Measurements from ENCODE around the gene SEPTIN5. TPM values are rescaled to one million over a fixed set of nuclear protein-coding genes. Genes with fewer than 3 reads are reported as not detected.

The SEPTIN5 gene
- total and polyA plus RNA-seq, 9 of the 15 experiments (the other 6 are each of a cell fraction or from before 2014, with no cell fraction given): 0.03 to 195 (median 119) TPM

- TF ChIP-seq STAT6 (CRISPR knock-in tag; IDR thresholded peaks at IDR 0.05) (peak; percentile 91; the same call in 1 of the 2 replicates), TAF1 (IDR thresholded peaks at IDR 0.05; ENCODE audit: control insufficient read depth, extremely low read depth, insufficient read depth, low read length, severe bottlenecking) (no peak), THAP12 (CRISPR knock-in tag; IDR thresholded peaks at IDR 0.05) (peak; percentile 55; the same call in 1 of the 2 replicates), MAFK (IDR thresholded peaks at IDR 0.05; ENCODE audit: low read length) (no peak), E2F3 (CRISPR knock-in tag; IDR thresholded peaks at IDR 0.05) (no peak), CHCHD3 (CRISPR knock-in tag; IDR thresholded peaks at IDR 0.05) (peak; percentile 77; the same call in 1 of the 2 replicates), CBX8 (IDR thresholded peaks at IDR 0.05; ENCODE audit: borderline replicate concordance, extremely low read depth, low read depth, low read length, poor library complexity, severe bottlenecking) (no peak), DIDO1 (tag; IDR thresholded peaks at IDR 0.05; ENCODE audit: low read depth) (no peak), MECOM (CRISPR knock-in tag; IDR thresholded peaks at IDR 0.05) (no peak), GTF2F1 (IDR thresholded peaks at IDR 0.05; ENCODE audit: low read depth, low read length) (no peak; the same call in 1 of the 2 replicates), NFE2L1 (tag; IDR thresholded peaks at IDR 0.05; ENCODE audit: borderline replicate concordance, low read depth) (no peak), CREM (IDR thresholded peaks at IDR 0.05; ENCODE audit: low read depth) (no peak), ZNF583 (CRISPR knock-in tag; IDR thresholded peaks at IDR 0.05) (no peak), ZNF655 (CRISPR knock-in tag; IDR thresholded peaks at IDR 0.05) (no peak), CBX3 (IDR thresholded peaks at IDR 0.05; ENCODE audit: borderline replicate concordance in 1 of 2, low read length in 2 of 2) (no peak), MXD1 (CRISPR knock-in tag; IDR thresholded peaks at IDR 0.05; ENCODE audit: borderline replicate concordance, poor library complexity, severe bottlenecking) (peak; percentile 14), ZNF24 (IDR thresholded peaks at IDR 0.05) (no peak), ZNF146 (CRISPR knock-in tag; IDR thresholded peaks at IDR 0.05; ENCODE audit: unreplicated experiment) (no peak)
- TF ChIP-seq, protein P1, sequence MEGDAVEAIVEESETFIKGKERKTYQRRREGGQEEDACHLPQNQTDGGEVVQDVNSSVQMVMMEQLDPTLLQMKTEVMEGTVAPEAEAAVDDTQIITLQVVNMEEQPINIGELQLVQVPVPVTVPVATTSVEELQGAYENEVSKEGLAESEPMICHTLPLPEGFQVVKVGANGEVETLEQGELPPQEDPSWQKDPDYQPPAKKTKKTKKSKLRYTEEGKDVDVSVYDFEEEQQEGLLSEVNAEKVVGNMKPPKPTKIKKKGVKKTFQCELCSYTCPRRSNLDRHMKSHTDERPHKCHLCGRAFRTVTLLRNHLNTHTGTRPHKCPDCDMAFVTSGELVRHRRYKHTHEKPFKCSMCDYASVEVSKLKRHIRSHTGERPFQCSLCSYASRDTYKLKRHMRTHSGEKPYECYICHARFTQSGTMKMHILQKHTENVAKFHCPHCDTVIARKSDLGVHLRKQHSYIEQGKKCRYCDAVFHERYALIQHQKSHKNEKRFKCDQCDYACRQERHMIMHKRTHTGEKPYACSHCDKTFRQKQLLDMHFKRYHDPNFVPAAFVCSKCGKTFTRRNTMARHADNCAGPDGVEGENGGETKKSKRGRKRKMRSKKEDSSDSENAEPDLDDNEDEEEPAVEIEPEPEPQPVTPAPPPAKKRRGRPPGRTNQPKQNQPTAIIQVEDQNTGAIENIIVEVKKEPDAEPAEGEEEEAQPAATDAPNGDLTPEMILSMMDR (IDR thresholded peaks at IDR 0.05 in 2 of 3, conservative IDR thresholded peaks at IDR 0.05 in 1 of 3; ENCODE audit: insufficient read depth in 2 of 3, low read depth in 1 of 3, low read length in 3 of 3): no peak
Observed at GRCh38 chr22:19713650-19714311, 522 bp upstream of the SEPTIN5 start (continued).
